Activated CD4-positive, alpha-beta T cell treated with anti-CD3 and anti-CD28 coated beads, Interleukin-2, Interleukin-6, amounts not matched to agents 100 ng/mL and 50 ng/mL, durations not matched to agents 16 hours and 8 hours (primary cell): ENCODE results near the gene DNMT1.
"Not testable (repeated sequence)": the region's sequence is repeated elsewhere in the genome, so short reads cannot be mapped to it uniquely, and the experiment has no call there.

Experiments used
- DNase-seq: peaks from one replicate; pipeline ENCODE4 v3.0.0-alpha.2; 2020

The DNMT1 gene

GRCh38 chr19:10220695-10221094, 25.9 kb upstream of the DNMT1 start:
- DNase-seq, result no peak

GRCh38 chr19:10219678-10220077, 24.9 kb upstream of the DNMT1 start:
- DNase-seq, result peak; percentile 60

- DNase-seq, result no peak
These were observed 22.3 kb upstream of the DNMT1 start for GRCh38 chr19:10217085-10217484.

GRCh38 chr19:10214784-10215183, 20.0 kb upstream of the DNMT1 start:
- no peak for DNase-seq

GRCh38 chr19:10211691-10212090, 16.9 kb upstream of the DNMT1 start:
- no peak for DNase-seq

- DNase-seq, result no peak
These were observed 16.3 kb upstream of the DNMT1 start for GRCh38 chr19:10211061-10211460.

- no peak for DNase-seq
These were observed 14.6 kb upstream of the DNMT1 start for GRCh38 chr19:10209315-10209714.

- no peak for DNase-seq
These were observed 12.3 kb upstream of the DNMT1 start for GRCh38 chr19:10207026-10207425.

- DNase-seq, result no peak
These were observed 11.6 kb upstream of the DNMT1 start for GRCh38 chr19:10206226-10206885.

GRCh38 chr19:10205636-10206035, 10.9 kb upstream of the DNMT1 start:
- no peak for DNase-seq

GRCh38 chr19:10203686-10204085, 8.9 kb upstream of the DNMT1 start:
- no peak for DNase-seq

GRCh38 chr19:10201176-10201575, 6.4 kb upstream of the DNMT1 start:
- DNase-seq, result no peak

- DNase-seq, result not testable (repeated sequence)
These were observed 5.3 kb upstream of the DNMT1 start for GRCh38 chr19:10200101-10200500.

GRCh38 chr19:10198889-10199644, 4.3 kb upstream of the DNMT1 start:
- DNase-seq, result peak; percentile 64

GRCh38 chr19:10195199-10195519, 406 bp upstream of the DNMT1 start:
- no peak for DNase-seq

- peak; percentile 18 for DNase-seq
These were observed 808 bp downstream of the DNMT1 start for GRCh38 chr19:10193790-10194499.

- no peak for DNase-seq
These were observed 1.8 kb downstream of the DNMT1 start for GRCh38 chr19:10192922-10193321.

GRCh38 chr19:10191347-10191746, 3.4 kb downstream of the DNMT1 start:
- DNase-seq, result no peak

GRCh38 chr19:10190026-10190425, 4.7 kb downstream of the DNMT1 start:
- no peak for DNase-seq

GRCh38 chr19:10189616-10190015, 5.1 kb downstream of the DNMT1 start:
- peak; percentile 67 for DNase-seq

GRCh38 chr19:10187315-10187714, 7.4 kb downstream of the DNMT1 start:
- no peak for DNase-seq

GRCh38 chr19:10184636-10185035, 10.1 kb downstream of the DNMT1 start:
- no peak for DNase-seq

GRCh38 chr19:10183926-10184325, 10.8 kb downstream of the DNMT1 start:
- no peak for DNase-seq

- DNase-seq, result no peak
These were observed 11.9 kb downstream of the DNMT1 start for GRCh38 chr19:10182847-10183246.
